ENCODE measurements around the gene ORM1. TPM values are rescaled to one million over a fixed set of nuclear protein-coding genes. Genes with fewer than 3 reads are reported as not detected.
"Not testable (repeated sequence)": the region's sequence is repeated elsewhere in the genome, so short reads cannot be mapped to it uniquely, and the experiment has no call there.

The ORM1 gene
- total RNA-seq, 1 experiment from 2014 or later: not detected

- H2AFZ ChIP-seq (ENCODE audit: low read length); H3K79me2 ChIP-seq (ENCODE audit: low read length); H3K4me3 ChIP-seq (ENCODE audit: low read length); H3K4me1 ChIP-seq (ENCODE audit: low read length); H3K36me3 ChIP-seq (ENCODE audit: insufficient read depth, low read length); H3K27ac ChIP-seq (ENCODE audit: low read length); H3K9me3 ChIP-seq (ENCODE audit: low read length); H3K27me3 ChIP-seq (ENCODE audit: low read length); H3K9ac ChIP-seq (ENCODE audit: low read length); H3K4me2 ChIP-seq (ENCODE audit: low read depth, low read length, poor library complexity, severe bottlenecking); DNase-seq; H3K9me2 ChIP-seq (replicated peaks; ENCODE audit: insufficient read depth, low read length); H4K20me1 ChIP-seq (ENCODE audit: insufficient read depth, low read depth, low read length): not testable (repeated sequence)
Observed at GRCh38 chr9:114322160-114322818, 609 bp upstream of the ORM1 start.

DNA sequence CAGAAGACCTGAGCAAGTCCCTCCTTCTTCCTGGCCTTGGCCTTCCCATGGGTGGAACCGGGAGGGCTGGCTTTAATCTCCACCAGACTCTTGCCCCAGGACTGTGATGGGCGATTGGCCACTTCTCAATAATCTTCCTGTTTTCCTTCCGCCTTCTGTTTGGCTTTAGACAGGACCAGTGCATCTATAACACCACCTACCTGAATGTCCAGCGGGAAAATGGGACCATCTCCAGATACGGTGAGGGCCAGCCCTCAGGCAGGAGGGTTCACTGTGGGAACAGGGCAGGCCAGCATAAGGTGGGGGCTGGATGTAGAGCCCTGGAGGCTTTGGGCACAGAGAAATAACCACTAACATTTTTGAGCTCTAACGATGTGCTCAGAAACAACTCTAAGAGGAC is 951 bp downstream of the ORM1 start:
- H3K4me3 ChIP-seq (ENCODE audit: low read length); H3K4me1 ChIP-seq (ENCODE audit: low read length); H2AFZ ChIP-seq (ENCODE audit: low read length); H3K9me3 ChIP-seq (ENCODE audit: low read length); H3K79me2 ChIP-seq (ENCODE audit: low read length); H3K9me2 ChIP-seq (replicated peaks; ENCODE audit: insufficient read depth, low read length); H3K4me2 ChIP-seq (ENCODE audit: low read depth, low read length, poor library complexity, severe bottlenecking); H3K27ac ChIP-seq (ENCODE audit: low read length); H4K20me1 ChIP-seq (ENCODE audit: insufficient read depth, low read depth, low read length); H3K9ac ChIP-seq (ENCODE audit: low read length); DNase-seq; H3K27me3 ChIP-seq (ENCODE audit: low read length); H3K36me3 ChIP-seq (ENCODE audit: insufficient read depth, low read length): not testable (repeated sequence)

GRCh38 chr9:114324492-114324891 is 1.6 kb downstream of the ORM1 start:
- Histone ChIP-seq H3K27ac (ENCODE audit: low read length) (no peak overlapping the region), H2AFZ (ENCODE audit: low read length) (no peak overlapping the region), H3K9me2 (replicated peaks; ENCODE audit: insufficient read depth, low read length) (no peaks in the 10 kb centered on the region), H3K4me3 (ENCODE audit: low read length) (no peak overlapping the region), H3K27me3 (ENCODE audit: low read length) (no peaks in the 10 kb centered on the region), H3K79me2 (ENCODE audit: low read length) (no peaks in the 10 kb centered on the region), H3K4me1 (ENCODE audit: low read length) (no peaks in the 10 kb centered on the region), H3K4me2 (ENCODE audit: low read depth, low read length, poor library complexity, severe bottlenecking) (no peak overlapping the region), H3K9ac (ENCODE audit: low read length) (no peak overlapping the region), H4K20me1 (ENCODE audit: insufficient read depth, low read depth, low read length) (no peaks in the 10 kb centered on the region), H3K9me3 (ENCODE audit: low read length) (no peaks in the 10 kb centered on the region), H3K36me3 (ENCODE audit: insufficient read depth, low read length) (no peaks in the 10 kb centered on the region)
- no peak for DNase-seq

GRCh38 chr9:114324965-114325364 is 2.1 kb downstream of the ORM1 start:
- not testable (repeated sequence) for H3K9me3 ChIP-seq (ENCODE audit: low read length); H3K27me3 ChIP-seq (ENCODE audit: low read length); H3K27ac ChIP-seq (ENCODE audit: low read length); H2AFZ ChIP-seq (ENCODE audit: low read length); H3K4me1 ChIP-seq (ENCODE audit: low read length); DNase-seq; H3K9me2 ChIP-seq (replicated peaks; ENCODE audit: insufficient read depth, low read length); H3K4me3 ChIP-seq (ENCODE audit: low read length); H3K79me2 ChIP-seq (ENCODE audit: low read length); H3K9ac ChIP-seq (ENCODE audit: low read length); H4K20me1 ChIP-seq (ENCODE audit: insufficient read depth, low read depth, low read length); H3K36me3 ChIP-seq (ENCODE audit: insufficient read depth, low read length); H3K4me2 ChIP-seq (ENCODE audit: low read depth, low read length, poor library complexity, severe bottlenecking)

DNA sequence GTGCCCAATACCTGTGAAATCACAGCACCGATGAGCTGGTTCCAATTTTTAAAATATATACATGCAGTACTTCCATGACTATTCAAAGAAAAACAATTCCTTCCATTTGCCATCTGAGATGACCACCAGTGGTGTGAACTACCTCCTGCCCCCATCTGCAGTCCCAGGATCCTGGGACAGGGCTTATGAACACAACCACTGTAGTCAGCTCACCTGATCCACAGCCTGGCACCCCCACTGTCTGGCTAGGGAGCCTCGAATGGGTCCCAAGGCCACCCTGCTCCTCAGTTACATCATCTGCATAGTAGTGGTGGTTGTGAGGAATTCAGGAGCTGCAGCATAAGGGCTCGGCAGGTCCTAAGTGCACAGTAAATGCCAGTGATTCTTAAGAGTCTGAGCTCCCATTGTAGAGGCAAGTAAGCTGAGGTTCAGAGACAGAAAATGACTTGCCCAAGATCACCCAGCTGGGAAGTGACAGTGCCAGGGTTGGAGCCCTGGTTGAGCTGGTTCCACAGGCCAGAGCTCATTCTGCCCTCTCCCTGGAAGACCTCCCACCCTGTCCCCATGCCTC is 2.9 kb downstream of the ORM1 start:
- not testable (repeated sequence) for H3K27me3 ChIP-seq (ENCODE audit: low read length); H4K20me1 ChIP-seq (ENCODE audit: insufficient read depth, low read depth, low read length); H3K4me3 ChIP-seq (ENCODE audit: low read length); H3K9me2 ChIP-seq (replicated peaks; ENCODE audit: insufficient read depth, low read length); H3K4me1 ChIP-seq (ENCODE audit: low read length); H3K4me2 ChIP-seq (ENCODE audit: low read depth, low read length, poor library complexity, severe bottlenecking); H3K9ac ChIP-seq (ENCODE audit: low read length); H3K27ac ChIP-seq (ENCODE audit: low read length); DNase-seq; H3K79me2 ChIP-seq (ENCODE audit: low read length); H2AFZ ChIP-seq (ENCODE audit: low read length); H3K9me3 ChIP-seq (ENCODE audit: low read length); H3K36me3 ChIP-seq (ENCODE audit: insufficient read depth, low read length)

DNA sequence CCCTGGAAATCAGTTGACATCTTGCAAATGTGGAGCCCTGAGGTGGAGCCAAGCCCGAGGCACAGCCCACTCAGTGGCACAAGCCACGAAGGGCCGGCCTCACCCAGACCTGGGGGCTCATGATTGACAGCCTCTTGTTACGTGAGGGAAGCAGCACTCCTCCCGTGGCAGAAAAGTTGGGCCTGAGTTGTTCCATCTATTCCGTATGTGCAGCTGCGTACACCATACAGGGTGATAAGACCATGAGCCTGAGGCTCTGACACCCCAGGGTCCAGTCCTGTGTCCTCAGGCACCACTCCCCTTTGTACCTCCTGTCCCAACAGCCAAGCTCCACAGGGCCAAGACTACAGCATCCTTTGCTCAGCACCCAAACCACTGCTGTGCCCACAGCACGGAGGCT is 4.9 kb downstream of the ORM1 start:
- Histone ChIP-seq H3K4me3 (ENCODE audit: low read length) (no peak overlapping the region), H3K27me3 (ENCODE audit: low read length) (no peaks in the 10 kb centered on the region), H4K20me1 (ENCODE audit: insufficient read depth, low read depth, low read length) (no peaks in the 10 kb centered on the region), H3K79me2 (ENCODE audit: low read length) (no peaks in the 10 kb centered on the region), H3K9me2 (replicated peaks; ENCODE audit: insufficient read depth, low read length) (no peaks in the 10 kb centered on the region), H3K9me3 (ENCODE audit: low read length) (no peaks in the 10 kb centered on the region), H3K36me3 (ENCODE audit: insufficient read depth, low read length) (no peaks in the 10 kb centered on the region), H3K4me1 (ENCODE audit: low read length) (no peaks in the 10 kb centered on the region), H2AFZ (ENCODE audit: low read length) (no peak overlapping the region), H3K9ac (ENCODE audit: low read length) (no peak overlapping the region), H3K27ac (ENCODE audit: low read length) (no peak overlapping the region), H3K4me2 (ENCODE audit: low read depth, low read length, poor library complexity, severe bottlenecking) (no peak overlapping the region)
- DNase-seq: no peak

DNA sequence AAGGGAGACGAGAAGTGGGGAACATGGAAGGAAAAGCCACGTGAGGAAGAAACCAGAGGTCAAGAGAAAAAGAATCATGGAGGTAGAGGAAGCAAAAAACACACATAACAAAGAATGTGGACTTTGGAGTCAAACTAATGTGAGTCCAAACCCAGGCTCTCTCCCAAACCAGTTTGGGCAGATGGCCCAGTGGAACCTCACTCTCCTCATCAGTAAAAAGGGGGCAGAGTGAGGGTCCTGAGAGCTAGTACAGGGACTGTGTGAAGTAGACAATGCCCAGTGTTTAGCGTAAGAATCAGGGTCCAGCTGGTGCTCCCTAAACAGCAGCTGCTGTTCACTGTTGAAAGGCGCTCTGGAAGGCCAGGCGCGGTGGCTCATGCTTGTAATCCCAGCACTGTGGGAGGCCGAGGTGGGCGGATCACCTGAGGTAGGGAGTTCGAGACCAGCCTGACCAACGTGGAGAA is 5.5 kb downstream of the ORM1 start:
- not testable (repeated sequence) for H3K36me3 ChIP-seq (ENCODE audit: insufficient read depth, low read length); H3K9ac ChIP-seq (ENCODE audit: low read length); H2AFZ ChIP-seq (ENCODE audit: low read length); H3K9me3 ChIP-seq (ENCODE audit: low read length); H4K20me1 ChIP-seq (ENCODE audit: insufficient read depth, low read depth, low read length); H3K27ac ChIP-seq (ENCODE audit: low read length); H3K79me2 ChIP-seq (ENCODE audit: low read length); H3K4me2 ChIP-seq (ENCODE audit: low read depth, low read length, poor library complexity, severe bottlenecking); H3K4me3 ChIP-seq (ENCODE audit: low read length); DNase-seq; H3K4me1 ChIP-seq (ENCODE audit: low read length); H3K9me2 ChIP-seq (replicated peaks; ENCODE audit: insufficient read depth, low read length); H3K27me3 ChIP-seq (ENCODE audit: low read length)

GRCh38 chr9:114328937-114329624 is 6.2 kb downstream of the ORM1 start:
- H2AFZ ChIP-seq (ENCODE audit: low read length); H3K27me3 ChIP-seq (ENCODE audit: low read length); H3K79me2 ChIP-seq (ENCODE audit: low read length); H3K9me2 ChIP-seq (replicated peaks; ENCODE audit: insufficient read depth, low read length); H3K36me3 ChIP-seq (ENCODE audit: insufficient read depth, low read length); H3K4me1 ChIP-seq (ENCODE audit: low read length); DNase-seq; H4K20me1 ChIP-seq (ENCODE audit: insufficient read depth, low read depth, low read length); H3K4me2 ChIP-seq (ENCODE audit: low read depth, low read length, poor library complexity, severe bottlenecking); H3K4me3 ChIP-seq (ENCODE audit: low read length); H3K27ac ChIP-seq (ENCODE audit: low read length); H3K9ac ChIP-seq (ENCODE audit: low read length); H3K9me3 ChIP-seq (ENCODE audit: low read length): not testable (repeated sequence)
